Lung (tissue), 12 donors: ENCODE results near the gene ZFYVE28. TPM values are rescaled to one million over a fixed set of nuclear protein-coding genes. Genes with fewer than 3 reads are reported as not detected.

Source experiments
- ATAC-seq: fragments of 200-7000 bp; cut with Tn5 transposase; one replicate; pipeline ENCODE4 v1.9.1; 2020; ENCODE audit warnings: moderate number of reproducible peaks; ENCODE audit not compliant: insufficient read depth, low FRiP score
- DNase-seq, 3 donors: peaks; one replicate each; pipeline ENCODE4 v3.0.0-alpha.2; 2013 to 2017
- H3K27ac ChIP-seq, 2 donors: one replicate each; pipeline ENCODE4 v1.5.1; 2013; ENCODE audit warnings: mild to moderate bottlenecking in 2 of 2, moderate library complexity in 2 of 2, control low read depth in 1 of 2, inconsistent platforms in 1 of 2, low read depth in 1 of 2, low read length in 1 of 2
- H3K27me3 ChIP-seq, 3 donors: one replicate each; pipeline ENCODE4 v1.5.1; 2013; ENCODE audit warnings: low read length in 2 of 3; ENCODE audit not compliant: control insufficient read depth in 3 of 3, insufficient read depth in 3 of 3
- H3K36me3 ChIP-seq, 4 donors: one replicate each; pipeline ENCODE4 v1.5.1; 2013; ENCODE audit warnings: low read length in 4 of 4, mild to moderate bottlenecking in 1 of 4, moderate library complexity in 1 of 4; ENCODE audit not compliant: control insufficient read depth in 4 of 4, insufficient read depth in 4 of 4
- H3K4me1 ChIP-seq, 5 donors: one replicate each; pipeline ENCODE4 v1.5.1; 2013; ENCODE audit warnings: low read length in 5 of 5, mild to moderate bottlenecking in 2 of 5, moderate library complexity in 1 of 5; ENCODE audit not compliant: control insufficient read depth in 5 of 5, insufficient read depth in 5 of 5
- H3K4me3 ChIP-seq: one replicate; pipeline ENCODE4 v1.5.1; 2013; ENCODE audit warnings: mild to moderate bottlenecking, control low read depth, moderate library complexity
- H3K9ac ChIP-seq, 2 donors: one replicate each; pipeline ENCODE4 v1.5.1; 2013; ENCODE audit warnings: low read length in 2 of 2, control low read depth in 1 of 2; ENCODE audit not compliant: insufficient read depth in 1 of 2
- H3K9me3 ChIP-seq, 4 donors: one replicate each; pipeline ENCODE4 v1.5.1; 2013; ENCODE audit warnings: low read length in 3 of 4, mild to moderate bottlenecking in 1 of 4, moderate library complexity in 1 of 4; ENCODE audit not compliant: control insufficient read depth in 4 of 4, insufficient read depth in 3 of 4
- CTCF ChIP-seq: IDR thresholded peaks from 2 replicates; pipeline ENCODE4 v1.5.1; 2012; ENCODE audit warnings: mild to moderate bottlenecking; ENCODE audit errors: control extremely low read depth, extremely low read depth
- whole genome bisulfite sequencing, 2 donors: extraction: QIAGEN DNeasy Blood & Tissue Kit; methylation state at CpG; one replicate each; pipeline ENCODE4 v1.1.7; 2013; 5-methylcytosine and 5-hydroxymethylcytosine counted together
- polyA plus RNA-seq, 2 donors: library from polyadenylated mRNA; stranded (reverse); fragments of 200-250 nt; gene quantifications; one replicate each; pipeline ENCODE4 v1.2.1, GENCODE V29; 2013
- total RNA-seq, 2 donors: library from RNA; depleted of rRNA in 1 of 2; stranded (reverse); fragments of >200 nt in 1 of 2; gene quantifications; one replicate each; pipeline ENCODE4 v1.2.1, GENCODE V29; 2014 to 2021
- donor health status: control.
- donor health status: control.
- donor health status: Bipolar disorder and iron deficiency.
- donor health status: healthy.
- donor health status: DM: yes; HTN: yes; CAD: no.

The ZFYVE28 gene
- total and polyA plus RNA-seq, 4 donors, result 6.8 to 10.3 (median 7.6) TPM

- H3K4me3 ChIP-seq, result no peak overlapping the region
- no peak overlapping the region for H3K27ac ChIP-seq
- TF ChIP-seq CTCF, result no peak
- DNase-seq, result no peak
- H3K9ac ChIP-seq, result no peak overlapping the region
- H3K36me3 ChIP-seq, result peaks cover 0 to 2% (median 0%) of the 10 kb centered on the region in 4 donors
- no peak for ATAC-seq
- H3K27me3 ChIP-seq, result no peaks in the 10 kb centered on the region
- H3K4me1 ChIP-seq, result peaks cover 0 to 8% (median 0%) of the 10 kb centered on the region in 5 donors
- H3K9me3 ChIP-seq, result no peaks in the 10 kb centered on the region
- WGBS, 2 donors, result 90 to 93% methylated on average over 21 of the region's 21 CpGs
Observed at GRCh38 chr4:2274320-2275043, 144.0 kb downstream of the ZFYVE28 start.

- DNase-seq, result no peak
- Histone ChIP-seq H3K27ac (no peak overlapping the region), H3K27me3 (no peaks in the 10 kb centered on the region), H3K9me3 (no peaks in the 10 kb centered on the region), H3K4me1 (peaks cover 0 to 15% (median 0%) of the 10 kb centered on the region in 5 donors), H3K36me3 (peaks cover 0 to 2% (median 0%) of the 10 kb centered on the region in 4 donors), H3K9ac (no peak overlapping the region), H3K4me3 (no peak overlapping the region)
- TF ChIP-seq CTCF, result no peak
- 85 to 92% methylated on average over 24 of the region's 24 CpGs for WGBS, 2 donors
- no peak for ATAC-seq
Observed at GRCh38 chr4:2273657-2274319, 144.7 kb downstream of the ZFYVE28 start.

GRCh38 chr4:2273221-2273620 is 145.2 kb downstream of the ZFYVE28 start:
- no peak for TF ChIP-seq CTCF
- H3K27me3 ChIP-seq, result no peaks in the 10 kb centered on the region
- DNase-seq, result no peak
- H3K36me3 ChIP-seq, result peaks cover 0 to 2% (median 0%) of the 10 kb centered on the region in 4 donors
- no peak overlapping the region for H3K9ac ChIP-seq
- no peak overlapping the region for H3K27ac ChIP-seq
- no peak for ATAC-seq
- peaks cover 0 to 19% (median 0%) of the 10 kb centered on the region in 5 donors for H3K4me1 ChIP-seq
- no peak overlapping the region for H3K4me3 ChIP-seq
- no peaks in the 10 kb centered on the region for H3K9me3 ChIP-seq
- WGBS, 2 donors, result 78 to 81% methylated on average over 15 of the region's 15 CpGs
